GM10266 (cell line): ENCODE results near the gene TNNT3.
"Not testable (repeated sequence)": the region's sequence is repeated elsewhere in the genome, so short reads cannot be mapped to it uniquely, and the experiment has no call there.

Source experiments
- DNase-seq: peaks from one replicate; pipeline ENCODE4 v3.0.0; 2012; ENCODE audit errors: extremely low spot score
- CTCF ChIP-seq: IDR thresholded peaks from 2 replicates; pipeline ENCODE4 v1.5.1; 2012; ENCODE audit warnings: mild to moderate bottlenecking, low read depth; ENCODE audit not compliant: control insufficient read depth, insufficient read depth; ENCODE audit errors: missing control alignments

The TNNT3 gene

GRCh38 chr11:1919391-1920127 is at the start of gene TNNT3:
TNNT3 (plus strand) TSS chr11:1919703; CDS start chr11:1922875, 3,172 bp downstream.
- peak; percentile 40 for DNase-seq
- no peak for TF ChIP-seq CTCF

GRCh38 chr11:1870326-1870696 is 49.2 kb upstream of the TNNT3 start:
- no peak for TF ChIP-seq CTCF
- peak; percentile 40 for DNase-seq

GRCh38 chr11:1870721-1871466 is 48.6 kb upstream of the TNNT3 start:
- no peak for DNase-seq
- no peak for TF ChIP-seq CTCF

DNA sequence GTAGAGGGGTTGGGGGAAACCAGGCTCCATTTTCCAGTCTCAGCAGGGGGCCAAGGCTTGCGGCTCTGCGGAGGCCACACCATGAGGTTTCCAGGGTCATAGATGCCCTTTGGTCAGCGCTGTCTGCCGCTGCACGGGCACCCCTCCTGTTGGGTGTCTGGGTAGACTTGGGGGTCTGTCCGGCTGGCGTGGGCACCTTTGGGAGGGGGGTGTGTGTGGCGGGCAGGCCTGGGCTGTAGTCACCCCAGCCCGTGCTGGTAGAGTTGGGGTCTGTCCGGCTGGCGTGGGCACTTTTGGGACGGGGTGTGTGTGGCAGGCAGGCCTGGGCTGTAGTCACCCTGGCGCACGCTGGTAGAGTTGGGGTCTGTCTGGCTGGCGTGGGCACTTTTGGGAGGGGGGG is 48.0 kb upstream of the TNNT3 start:
- DNase-seq: no peak

GRCh38 chr11:1872267-1872985 is 47.1 kb upstream of the TNNT3 start:
- no peak for TF ChIP-seq CTCF
- DNase-seq: no peak

More for the DNA sequence above, 48.0 kb upstream of the TNNT3 start:
- no peak for TF ChIP-seq CTCF

- TF ChIP-seq CTCF: no peak
- DNase-seq: peak; percentile 34
Measured at GRCh38 chr11:1873048-1873812, 46.3 kb upstream of the TNNT3 start.

- DNase-seq: not testable (repeated sequence)
Measured at GRCh38 chr11:1873813-1874150, 45.7 kb upstream of the TNNT3 start.

GRCh38 chr11:1874441-1875092 is 44.9 kb upstream of the TNNT3 start:
- not testable (repeated sequence) for DNase-seq
